ENCODE data around the gene KANK2. TPM values are rescaled to one million over a fixed set of nuclear protein-coding genes. Genes with fewer than 3 reads are reported as not detected.
"Not testable (repeated sequence)": the region's sequence is repeated elsewhere in the genome, so short reads cannot be mapped to it uniquely, and the experiment has no call there.

The KANK2 gene
- total RNA-seq, 4 donors from 2014 or later: 28.7 to 117 (median 77.7) TPM

- TF ChIP-seq, protein P1, sequence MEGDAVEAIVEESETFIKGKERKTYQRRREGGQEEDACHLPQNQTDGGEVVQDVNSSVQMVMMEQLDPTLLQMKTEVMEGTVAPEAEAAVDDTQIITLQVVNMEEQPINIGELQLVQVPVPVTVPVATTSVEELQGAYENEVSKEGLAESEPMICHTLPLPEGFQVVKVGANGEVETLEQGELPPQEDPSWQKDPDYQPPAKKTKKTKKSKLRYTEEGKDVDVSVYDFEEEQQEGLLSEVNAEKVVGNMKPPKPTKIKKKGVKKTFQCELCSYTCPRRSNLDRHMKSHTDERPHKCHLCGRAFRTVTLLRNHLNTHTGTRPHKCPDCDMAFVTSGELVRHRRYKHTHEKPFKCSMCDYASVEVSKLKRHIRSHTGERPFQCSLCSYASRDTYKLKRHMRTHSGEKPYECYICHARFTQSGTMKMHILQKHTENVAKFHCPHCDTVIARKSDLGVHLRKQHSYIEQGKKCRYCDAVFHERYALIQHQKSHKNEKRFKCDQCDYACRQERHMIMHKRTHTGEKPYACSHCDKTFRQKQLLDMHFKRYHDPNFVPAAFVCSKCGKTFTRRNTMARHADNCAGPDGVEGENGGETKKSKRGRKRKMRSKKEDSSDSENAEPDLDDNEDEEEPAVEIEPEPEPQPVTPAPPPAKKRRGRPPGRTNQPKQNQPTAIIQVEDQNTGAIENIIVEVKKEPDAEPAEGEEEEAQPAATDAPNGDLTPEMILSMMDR (IDR thresholded peaks at IDR 0.05): no peak
- no peak for TF ChIP-seq POLR2A (IDR thresholded peaks at IDR 0.05)
- no peak for DNase-seq (ENCODE audit: low spot score in 2 of 2)
- no peak overlapping the region for H3K4me3 ChIP-seq (ENCODE audit: low read depth, poor library complexity, severe bottlenecking)
- WGBS, 2 donors: 73 to 80% methylated on average over 14 of the region's 14 CpGs
- intact Hi-C loops (cut with DNase I; ENCODE audit: low total_unique reads): no loop called here
Measured at GRCh38 chr19:11148001-11148400, 49.3 kb downstream of the KANK2 start.

DNA sequence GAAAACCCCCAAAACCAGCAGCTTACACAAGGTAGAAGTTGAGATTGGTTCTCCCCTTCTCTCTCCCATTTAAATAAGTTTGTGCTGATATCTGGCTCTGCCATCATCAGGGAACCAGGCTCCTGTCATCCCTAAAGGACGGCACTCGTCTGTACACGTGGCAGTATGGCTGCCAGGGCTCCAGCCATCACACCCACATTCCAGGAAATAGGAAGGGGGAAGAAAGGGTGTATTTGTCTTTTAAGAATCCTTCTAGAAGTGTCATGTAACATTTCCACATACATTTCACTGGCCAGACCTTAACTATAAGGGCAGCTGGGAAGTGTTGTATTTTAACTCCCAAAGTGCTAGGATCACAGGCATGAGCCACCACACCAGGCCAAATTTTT is 51.8 kb downstream of the KANK2 start:
- intact Hi-C loops (cut with DNase I; ENCODE audit: low total_unique reads): no loop called here
- 93 to 96% methylated on average over 3 of the region's 3 CpGs for WGBS, 2 donors
- H3K4me3 ChIP-seq (ENCODE audit: low read depth, poor library complexity, severe bottlenecking): no peak overlapping the region
- no peak for DNase-seq (ENCODE audit: low spot score in 2 of 2)
- no peak for TF ChIP-seq POLR2A (IDR thresholded peaks at IDR 0.05)
- TF ChIP-seq, protein P1 (IDR thresholded peaks at IDR 0.05): no peak

DNA sequence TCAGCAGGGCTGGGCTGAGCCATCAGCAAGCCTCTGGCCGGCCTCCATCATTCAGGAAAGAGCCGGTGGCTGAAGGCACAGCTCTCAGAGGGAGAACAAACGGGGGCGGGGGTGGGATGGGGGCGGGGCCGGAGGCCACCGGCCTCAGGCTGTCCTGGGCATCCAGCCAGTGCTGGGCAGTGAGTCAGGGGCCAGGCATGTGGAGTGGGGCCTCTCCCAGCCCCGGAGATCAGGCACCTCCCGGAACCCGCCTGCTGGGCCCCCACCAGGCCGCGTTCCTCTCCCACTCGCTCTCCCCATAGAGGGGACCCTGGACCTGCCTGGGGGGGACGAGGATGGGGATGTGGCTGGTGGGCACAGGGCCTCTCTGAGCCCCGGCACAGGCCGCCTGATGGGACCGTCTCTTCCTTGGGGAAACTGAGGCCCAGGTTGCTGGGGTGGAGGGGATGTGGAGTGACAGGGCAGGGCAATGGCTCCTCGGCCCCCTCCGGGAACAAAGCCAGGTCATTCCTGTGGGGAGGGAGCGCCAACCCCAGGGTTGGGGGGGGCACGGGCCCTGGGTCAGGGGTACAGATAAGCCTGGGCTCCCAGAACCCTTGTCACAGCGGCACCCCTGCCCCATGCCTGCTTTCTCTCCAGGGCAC is 54.7 kb downstream of the KANK2 start:
- WGBS, 2 donors: 17 to 18% methylated on average over 9 to 17 of the region's 22 CpGs
- intact Hi-C loops (cut with DNase I; ENCODE audit: low total_unique reads): no loop called here
- DNase-seq (ENCODE audit: low spot score in 2 of 2): peak; percentile 74 to 97
- no peak for TF ChIP-seq POLR2A (IDR thresholded peaks at IDR 0.05)
- TF ChIP-seq, protein P1 (IDR thresholded peaks at IDR 0.05): no peak
- no peak overlapping the region for H3K4me3 ChIP-seq (ENCODE audit: low read depth, poor library complexity, severe bottlenecking)

GRCh38 chr19:11141937-11142527 is 55.3 kb downstream of the KANK2 start:
- WGBS, 2 donors: 81 to 89% methylated on average over 3 to 9 of the region's 9 CpGs
- intact Hi-C loops (cut with DNase I; ENCODE audit: low total_unique reads): no loop called here

DNA sequence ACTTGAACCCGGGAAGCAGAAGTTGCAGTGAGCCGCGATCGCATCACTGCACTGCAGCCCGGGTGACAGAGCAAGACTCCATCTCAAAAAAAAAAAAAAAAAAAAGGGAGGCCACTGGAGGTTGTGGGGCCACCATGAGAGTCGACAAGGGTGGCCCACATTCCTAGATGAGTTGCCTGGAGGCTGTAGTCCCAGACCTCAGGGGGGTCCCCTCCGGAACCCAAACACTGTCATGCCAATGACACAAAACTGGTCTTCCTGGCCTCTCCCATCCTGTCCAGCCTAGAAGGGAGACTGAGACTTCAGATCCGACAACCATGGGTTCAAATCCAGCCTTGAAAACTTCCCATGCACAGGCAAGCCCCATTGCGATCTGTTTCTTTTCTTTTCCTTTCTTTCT is 56.4 kb downstream of the KANK2 start:
- whole genome bisulfite sequencing, 2 donors: 93% methylated on average over 9 of the region's 9 CpGs
- H3K4me3 ChIP-seq (ENCODE audit: low read depth, poor library complexity, severe bottlenecking): no peak overlapping the region
- TF ChIP-seq POLR2A (IDR thresholded peaks at IDR 0.05): no peak
- TF ChIP-seq, protein P1 (IDR thresholded peaks at IDR 0.05): no peak
- intact Hi-C loops (cut with DNase I; ENCODE audit: low total_unique reads): no loop called here
- DNase-seq (ENCODE audit: low spot score in 2 of 2): no peak

More at GRCh38 chr19:11141937-11142527, 55.3 kb downstream of the KANK2 start:
- TF ChIP-seq POLR2A (IDR thresholded peaks at IDR 0.05): no peak
- TF ChIP-seq, protein P1 (IDR thresholded peaks at IDR 0.05): no peak
- no peak overlapping the region for H3K4me3 ChIP-seq (ENCODE audit: low read depth, poor library complexity, severe bottlenecking)
- no peak for DNase-seq (ENCODE audit: low spot score in 2 of 2)

- DNase-seq (ENCODE audit: low spot score in 2 of 2); H3K4me3 ChIP-seq (ENCODE audit: low read depth, poor library complexity, severe bottlenecking); intact Hi-C loops (cut with DNase I; ENCODE audit: low total_unique reads): not testable (repeated sequence)
- whole genome bisulfite sequencing, 2 donors: 89 to 90% methylated on average over 10 of the region's 10 CpGs
Measured at GRCh38 chr19:11140023-11140538, 57.3 kb downstream of the KANK2 start.

Measured in lower leg skin (tissue), 4 donors.